Suppressor macrophage treated with lipopolysaccharide for 4 hours (primary cell): Measurements from ENCODE around the gene TMTC2.
"Not testable (repeated sequence)": the region's sequence is repeated elsewhere in the genome, so short reads cannot be mapped to it uniquely, and the experiment has no call there.

Experiments
- DNase-seq: peaks from one replicate; pipeline ENCODE4 v3.0.0-alpha.2; 2020

Gene TMTC2

GRCh38 chr12:83097643-83098342, 411.1 kb downstream of the TMTC2 start:
- DNase-seq = no peak

GRCh38 chr12:83099436-83099835, 412.7 kb downstream of the TMTC2 start:
- no peak for DNase-seq

- no peak for DNase-seq
Observed at GRCh38 chr12:83102499-83102898, 415.8 kb downstream of the TMTC2 start.

GRCh38 chr12:83106873-83107272, 420.2 kb downstream of the TMTC2 start:
- DNase-seq = no peak

- DNase-seq = no peak
Observed at GRCh38 chr12:83110424-83110823, 423.7 kb downstream of the TMTC2 start.

GRCh38 chr12:83113945-83114344, 427.2 kb downstream of the TMTC2 start:
- no peak for DNase-seq

- DNase-seq = no peak
Observed at GRCh38 chr12:83114966-83115365, 428.3 kb downstream of the TMTC2 start.

- not testable (repeated sequence) for DNase-seq
Observed at GRCh38 chr12:83117926-83118325, 431.2 kb downstream of the TMTC2 start.

GRCh38 chr12:83121897-83122622, 435.4 kb downstream of the TMTC2 start:
- DNase-seq = no peak

- DNase-seq = no peak
Observed at GRCh38 chr12:83122623-83122934, 435.9 kb downstream of the TMTC2 start.

- DNase-seq = no peak
Observed at GRCh38 chr12:83123039-83123438, 436.3 kb downstream of the TMTC2 start.

GRCh38 chr12:83128540-83128939, 441.8 kb downstream of the TMTC2 start:
- no peak for DNase-seq

- DNase-seq = no peak
Observed at GRCh38 chr12:83130178-83130577, 443.5 kb downstream of the TMTC2 start.

- no peak for DNase-seq
Observed at GRCh38 chr12:83132360-83132759, 445.7 kb downstream of the TMTC2 start.

GRCh38 chr12:83136411-83136810, 449.7 kb downstream of the TMTC2 start:
- DNase-seq = no peak

GRCh38 chr12:83140135-83140534, 453.4 kb downstream of the TMTC2 start:
- no peak for DNase-seq

GRCh38 chr12:83141460-83141994, 454.8 kb downstream of the TMTC2 start:
- DNase-seq = no peak

GRCh38 chr12:83142914-83143313, 456.2 kb downstream of the TMTC2 start:
- no peak for DNase-seq

GRCh38 chr12:83143950-83144349, 457.2 kb downstream of the TMTC2 start:
- no peak for DNase-seq

GRCh38 chr12:83145325-83145840, 458.7 kb downstream of the TMTC2 start:
- no peak for DNase-seq

GRCh38 chr12:83147341-83147740, 460.6 kb downstream of the TMTC2 start:
- no peak for DNase-seq

GRCh38 chr12:83149987-83150386, 463.3 kb downstream of the TMTC2 start:
- no peak for DNase-seq

GRCh38 chr12:83150465-83151189, 463.9 kb downstream of the TMTC2 start:
- DNase-seq = no peak

GRCh38 chr12:83153177-83153576, 466.5 kb downstream of the TMTC2 start:
- no peak for DNase-seq
